ENCODE data around the gene NANP. TPM values are rescaled to one million over a fixed set of nuclear protein-coding genes. Genes with fewer than 3 reads are reported as not detected.

NANP gene
- total RNA-seq, 1 donor, result 11.2 TPM

DNA sequence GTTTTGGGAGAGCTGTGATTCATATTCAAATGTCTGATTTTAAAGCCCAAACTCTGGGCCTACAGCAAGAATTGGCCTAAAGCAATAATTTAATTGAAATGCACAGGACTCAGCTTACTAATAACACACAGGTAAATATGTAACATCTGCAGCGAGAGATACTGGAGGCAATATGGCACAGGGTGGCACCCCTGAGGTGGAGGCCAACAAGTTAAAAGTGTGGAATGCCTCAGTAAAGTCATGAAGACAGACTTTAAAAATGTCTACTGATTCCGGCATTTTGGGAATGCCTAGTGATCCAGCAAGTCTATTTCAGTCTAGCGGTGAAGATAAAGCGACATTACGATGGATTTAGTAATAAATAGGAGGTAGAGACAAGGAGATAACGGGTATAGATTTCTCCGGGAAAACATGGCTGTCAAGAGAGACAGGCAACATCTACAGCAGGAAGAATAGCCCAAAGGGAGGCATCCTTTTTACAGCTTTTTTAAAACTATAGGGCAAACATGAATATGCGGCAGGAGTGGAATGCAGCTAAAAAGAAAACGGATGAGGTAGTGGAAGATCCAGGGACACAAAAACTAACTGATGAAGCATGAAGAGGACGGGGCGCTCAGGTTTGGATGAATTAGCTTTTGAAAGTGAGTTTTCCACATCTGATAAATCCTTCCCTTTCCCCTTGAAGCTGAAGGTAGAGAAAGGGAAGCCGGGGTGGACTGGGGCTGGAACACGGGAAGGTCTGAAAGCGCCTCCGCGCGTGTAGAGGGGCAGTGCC is 1.2 kb downstream of the NANP start:
- H2AFZ ChIP-seq (ENCODE audit: low read length), result peak overlapping the region; percentile 93
- peaks cover 11% of the 10 kb centered on the region for H3K4me1 ChIP-seq (ENCODE audit: insufficient read depth, low read length)
- H3K27me3 ChIP-seq (ENCODE audit: insufficient read depth, low read length), result no peaks in the 10 kb centered on the region
- H3K4me3 ChIP-seq (ENCODE audit: insufficient read depth, low read length), result peak overlapping the region; percentile 96
- H3K79me2 ChIP-seq (ENCODE audit: insufficient read depth, low read length), result peaks cover 65% of the 10 kb centered on the region
- H4K20me1 ChIP-seq (ENCODE audit: insufficient read depth, low read length), result peaks cover 4% of the 10 kb centered on the region
- DNase-seq (ENCODE audit: insufficient read length, low spot score, missing footprints), result peak; percentile 64
- TF ChIP-seq, protein P1, sequence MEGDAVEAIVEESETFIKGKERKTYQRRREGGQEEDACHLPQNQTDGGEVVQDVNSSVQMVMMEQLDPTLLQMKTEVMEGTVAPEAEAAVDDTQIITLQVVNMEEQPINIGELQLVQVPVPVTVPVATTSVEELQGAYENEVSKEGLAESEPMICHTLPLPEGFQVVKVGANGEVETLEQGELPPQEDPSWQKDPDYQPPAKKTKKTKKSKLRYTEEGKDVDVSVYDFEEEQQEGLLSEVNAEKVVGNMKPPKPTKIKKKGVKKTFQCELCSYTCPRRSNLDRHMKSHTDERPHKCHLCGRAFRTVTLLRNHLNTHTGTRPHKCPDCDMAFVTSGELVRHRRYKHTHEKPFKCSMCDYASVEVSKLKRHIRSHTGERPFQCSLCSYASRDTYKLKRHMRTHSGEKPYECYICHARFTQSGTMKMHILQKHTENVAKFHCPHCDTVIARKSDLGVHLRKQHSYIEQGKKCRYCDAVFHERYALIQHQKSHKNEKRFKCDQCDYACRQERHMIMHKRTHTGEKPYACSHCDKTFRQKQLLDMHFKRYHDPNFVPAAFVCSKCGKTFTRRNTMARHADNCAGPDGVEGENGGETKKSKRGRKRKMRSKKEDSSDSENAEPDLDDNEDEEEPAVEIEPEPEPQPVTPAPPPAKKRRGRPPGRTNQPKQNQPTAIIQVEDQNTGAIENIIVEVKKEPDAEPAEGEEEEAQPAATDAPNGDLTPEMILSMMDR (IDR thresholded peaks at IDR 0.05; ENCODE audit: extremely low read depth, low read depth, low read length), result no peak
- H3K4me2 ChIP-seq (ENCODE audit: insufficient read depth, low read length), result peak overlapping the region; percentile 82
- H3K27ac ChIP-seq (ENCODE audit: low read depth, low read length), result peak overlapping the region; percentile 93
- no peaks in the 10 kb centered on the region for H3K9me3 ChIP-seq (ENCODE audit: low read depth, low read length)
- H3K36me3 ChIP-seq (ENCODE audit: insufficient read depth, low read length), result no peaks in the 10 kb centered on the region

DNA sequence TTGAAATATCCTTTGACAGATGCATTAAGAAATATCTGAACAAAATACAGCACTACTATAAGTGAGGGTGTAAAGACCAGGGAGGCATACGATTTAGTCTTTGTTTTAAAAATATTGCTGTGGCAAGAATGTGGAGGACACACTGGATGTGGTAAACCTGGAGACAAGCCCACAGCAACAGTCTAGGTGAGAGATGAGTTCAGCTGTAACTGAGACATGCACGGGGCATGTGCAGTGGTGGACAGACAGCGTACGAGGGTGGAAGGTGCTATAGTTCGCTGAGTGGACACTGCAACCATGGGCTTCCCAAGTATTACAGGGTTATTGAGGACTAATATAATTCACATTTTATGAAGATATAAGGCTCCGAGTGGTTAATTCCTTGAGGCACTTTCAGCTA is 1.8 kb downstream of the NANP start:
- Histone ChIP-seq H3K4me3 (ENCODE audit: insufficient read depth, low read length) (no peak overlapping the region), H3K4me2 (ENCODE audit: insufficient read depth, low read length) (peak overlapping the region; percentile 82), H3K27me3 (ENCODE audit: insufficient read depth, low read length) (no peaks in the 10 kb centered on the region), H3K79me2 (ENCODE audit: insufficient read depth, low read length) (peaks cover 70% of the 10 kb centered on the region), H2AFZ (ENCODE audit: low read length) (no peak overlapping the region), H3K27ac (ENCODE audit: low read depth, low read length) (no peak overlapping the region), H3K4me1 (ENCODE audit: insufficient read depth, low read length) (peaks cover 11% of the 10 kb centered on the region), H3K9me3 (ENCODE audit: low read depth, low read length) (no peaks in the 10 kb centered on the region), H4K20me1 (ENCODE audit: insufficient read depth, low read length) (peaks cover 4% of the 10 kb centered on the region), H3K36me3 (ENCODE audit: insufficient read depth, low read length) (no peaks in the 10 kb centered on the region)
- no peak for DNase-seq (ENCODE audit: insufficient read length, low spot score, missing footprints)
- TF ChIP-seq, protein P1 (IDR thresholded peaks at IDR 0.05; ENCODE audit: extremely low read depth, low read depth, low read length), result no peak

DNA sequence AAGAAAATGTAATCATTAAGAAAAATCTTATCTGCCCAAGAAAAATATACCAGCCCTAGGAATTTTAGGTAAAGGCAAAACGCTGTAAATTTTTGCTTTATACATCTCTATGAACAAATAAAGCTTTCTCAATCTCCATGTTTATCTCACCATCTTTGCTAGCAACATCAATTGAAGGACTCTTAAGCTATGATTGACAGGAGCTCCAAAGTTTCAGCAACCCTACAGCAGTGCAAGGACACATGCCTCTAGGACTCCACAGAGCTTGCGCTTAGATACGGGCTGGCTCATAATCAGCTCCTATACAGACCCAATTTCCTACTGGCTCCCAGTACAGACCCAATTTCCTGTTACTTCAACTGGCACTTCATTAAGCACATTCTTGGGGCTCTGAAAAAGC is 4.3 kb downstream of the NANP start:
- peaks cover 9% of the 10 kb centered on the region for H3K4me1 ChIP-seq (ENCODE audit: insufficient read depth, low read length)
- H3K4me2 ChIP-seq (ENCODE audit: insufficient read depth, low read length), result no peak overlapping the region
- no peak for DNase-seq (ENCODE audit: insufficient read length, low spot score, missing footprints)
- H3K36me3 ChIP-seq (ENCODE audit: insufficient read depth, low read length), result peaks cover 6% of the 10 kb centered on the region
- peaks cover 4% of the 10 kb centered on the region for H4K20me1 ChIP-seq (ENCODE audit: insufficient read depth, low read length)
- peaks cover 89% of the 10 kb centered on the region for H3K79me2 ChIP-seq (ENCODE audit: insufficient read depth, low read length)
- TF ChIP-seq, protein P1 (IDR thresholded peaks at IDR 0.05; ENCODE audit: extremely low read depth, low read depth, low read length), result no peak
- no peak overlapping the region for H3K27ac ChIP-seq (ENCODE audit: low read depth, low read length)
- H3K4me3 ChIP-seq (ENCODE audit: insufficient read depth, low read length), result no peak overlapping the region
- no peak overlapping the region for H2AFZ ChIP-seq (ENCODE audit: low read length)
- no peaks in the 10 kb centered on the region for H3K9me3 ChIP-seq (ENCODE audit: low read depth, low read length)
- H3K27me3 ChIP-seq (ENCODE audit: insufficient read depth, low read length), result no peaks in the 10 kb centered on the region

DNA sequence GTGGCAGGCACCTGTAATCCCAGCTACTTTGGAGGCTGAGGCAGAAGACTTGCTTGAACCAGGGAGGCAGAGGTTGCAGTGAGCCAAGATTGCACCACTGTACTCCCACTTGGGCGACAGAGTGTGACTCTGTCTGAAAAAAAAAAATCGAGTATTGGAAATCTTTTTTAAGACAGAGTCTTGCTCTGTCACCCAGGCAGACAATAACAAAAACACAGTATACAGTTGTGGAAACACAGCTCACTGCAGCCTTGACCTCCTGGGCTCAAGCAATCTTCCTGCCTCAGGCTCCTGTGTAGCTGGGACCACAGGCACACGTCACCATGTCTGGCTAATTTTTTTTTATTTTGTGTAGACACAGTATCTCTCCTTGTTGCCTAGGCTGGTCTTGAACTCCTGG is 15.0 kb downstream of the NANP start:
- Histone ChIP-seq H3K27ac (ENCODE audit: low read depth, low read length) (no peak overlapping the region), H4K20me1 (ENCODE audit: insufficient read depth, low read length) (peaks cover 1% of the 10 kb centered on the region), H3K79me2 (ENCODE audit: insufficient read depth, low read length) (peaks cover 10% of the 10 kb centered on the region), H3K4me2 (ENCODE audit: insufficient read depth, low read length) (no peak overlapping the region), H3K27me3 (ENCODE audit: insufficient read depth, low read length) (no peaks in the 10 kb centered on the region), H3K36me3 (ENCODE audit: insufficient read depth, low read length) (peaks cover 4% of the 10 kb centered on the region), H3K4me3 (ENCODE audit: insufficient read depth, low read length) (no peak overlapping the region), H3K4me1 (ENCODE audit: insufficient read depth, low read length) (no peaks in the 10 kb centered on the region), H3K9me3 (ENCODE audit: low read depth, low read length) (no peaks in the 10 kb centered on the region), H2AFZ (ENCODE audit: low read length) (no peak overlapping the region)
- TF ChIP-seq, protein P1 (IDR thresholded peaks at IDR 0.05; ENCODE audit: extremely low read depth, low read depth, low read length), result no peak
- DNase-seq (ENCODE audit: insufficient read length, low spot score, missing footprints), result no peak
